HepG2 (cell line): ENCODE measurements around the gene GLDC. TPM values are rescaled to one million over a fixed set of nuclear protein-coding genes. Genes with fewer than 3 reads are reported as not detected.

Experiments used
- AHR ChIP-seq: IDR thresholded peaks from 2 replicates; pipeline ENCODE4 v1.6.1; 2018; ENCODE audit warnings: missing genetic modification reagents, missing compliant biosample characterization
- AKNA ChIP-seq: sonication (generic); formaldehyde crosslinking; IDR thresholded peaks from 2 replicates; pipeline ENCODE4 v1.4.0; 2020; ENCODE audit warnings: missing genetic modification reagents, borderline replicate concordance
- ARID3A ChIP-seq: IDR thresholded peaks from 2 replicates; pipeline ENCODE4 v1.6.1; 2012; ENCODE audit warnings: low read depth, low read length, improper control_type of control experiment
- CBFB ChIP-seq: sonication (generic); formaldehyde crosslinking; IDR thresholded peaks from 2 replicates; pipeline ENCODE4 v1.4.0; 2020; ENCODE audit warnings: missing genetic modification reagents
- CENPT ChIP-seq: sonication (generic); formaldehyde crosslinking; IDR thresholded peaks from 2 replicates; pipeline ENCODE4 v1.8.0; 2022; ENCODE audit warnings: low read depth, mild to moderate bottlenecking, moderate library complexity, missing genetic modification reagents
- EP300 ChIP-seq, 3 experiments: sonication (generic) in 1 of 3; formaldehyde crosslinking in 1 of 3; IDR thresholded peaks; 2 replicates each; pipeline versions ENCODE4 v1.5.1 to v1.6.1; 2011 to 2020; ENCODE audit warnings: low read depth in 2 of 3, low read length in 2 of 3, borderline replicate concordance in 1 of 3, improper control_type of control experiment in 1 of 3, mild to moderate bottlenecking in 1 of 3, missing genetic modification reagents in 1 of 3, moderate library complexity in 1 of 3
- FLYWCH1 ChIP-seq: sonication (generic); formaldehyde crosslinking; IDR thresholded peaks from 2 replicates; pipeline ENCODE4 v1.8.1; 2023; ENCODE audit warnings: mild to moderate bottlenecking, missing genetic modification reagents
- FUBP1 ChIP-seq: sonication (generic); formaldehyde crosslinking; IDR thresholded peaks from 2 replicates; pipeline ENCODE4 v1.5.1; 2020; ENCODE audit warnings: missing genetic modification reagents, mild to moderate bottlenecking, borderline replicate concordance
- HMG20B ChIP-seq: conservative IDR thresholded peaks from 2 replicates; pipeline ENCODE4 v1.6.1; 2016; ENCODE audit warnings: missing genetic modification reagents, missing compliant biosample characterization
- KDM6A ChIP-seq: IDR thresholded peaks from 2 replicates; pipeline ENCODE4 v1.6.1; 2016; ENCODE audit warnings: low read depth
- SRSF4 ChIP-seq: fragments of 200-400 bp; formaldehyde crosslinking; IDR thresholded peaks from one replicate; pipeline ENCODE4 v1.6.1; 2018; ENCODE audit warnings: mild to moderate bottlenecking, low read depth, low read length, moderate library complexity; ENCODE audit not compliant: poor library complexity, severe bottlenecking
- ZFAT ChIP-seq: sonication (generic); formaldehyde crosslinking; conservative IDR thresholded peaks from 2 replicates; pipeline ENCODE4 v1.8.1; 2023; ENCODE audit warnings: missing genetic modification reagents, inconsistent platforms
- ZNF329 ChIP-seq: sonication (generic); formaldehyde crosslinking; IDR thresholded peaks from 2 replicates; pipeline ENCODE4 v1.9.0; 2021; ENCODE audit warnings: low read depth, mild to moderate bottlenecking, missing genetic modification reagents
- ZNF484 ChIP-seq: sonication (generic); formaldehyde crosslinking; IDR thresholded peaks from 2 replicates; pipeline ENCODE4 v1.5.1; 2020; ENCODE audit warnings: mild to moderate bottlenecking, low read depth, missing genetic modification reagents, borderline replicate concordance
- ZNF788 ChIP-seq: sonication (generic); formaldehyde crosslinking; IDR thresholded peaks from 2 replicates; pipeline ENCODE4 v1.5.0; 2020; ENCODE audit warnings: mild to moderate bottlenecking, missing genetic modification reagents, borderline replicate concordance
- polyA plus RNA-seq, 8 experiments: library from polyadenylated mRNA; depleted of rRNA in 3 of 8; stranded (reverse) in 7 of 8; unstranded in 1 of 8; fragments of >200 nt; fragmentation: Illumina TruSeq in 4 of 8; extraction: Trizol in 4 of 8; gene quantifications; 2 replicates each; pipeline versions ENCODE4 v1.2.1 to v1.2.3, GENCODE V29; 2011 to 2016; ENCODE audit warnings: low read depth in 4 of 8, missing spikeins in 1 of 8, mixed read lengths in 1 of 8; ENCODE audit not compliant: insufficient read depth in 1 of 8
- total RNA-seq, 5 experiments: library from RNA; depleted of rRNA; stranded (reverse); fragments of >200 nt; fragmentation: Illumina TruSeq; extraction: Trizol; gene quantifications; 2 replicates each; pipeline ENCODE4 v1.2.3, GENCODE V29; 2016; ENCODE audit warnings: low read depth in 1 of 5

GLDC gene
- total and polyA plus RNA-seq, 2 of the 13 experiments (the other 11 are each of a cell fraction or from before 2014, with no cell fraction given) = 59.3 to 115 TPM

GRCh38 chr9:6645355-6646292, at the start of gene GLDC (continued):
- TF ChIP-seq SRSF4 (no peak), ARID3A (no peak), HMG20B (CRISPR knock-in tag) (0 out of 2 replicates have a peak, but pooled peaks have one; percentile 24), ZNF788 (CRISPR knock-in tag) (no peak), FLYWCH1 (CRISPR knock-in tag) (0 out of 2 replicates have a peak, but pooled peaks have one; percentile 40), ZFAT (no peak), CBFB (no peak), CENPT (0 out of 2 replicates have a peak, but pooled peaks have one; percentile 23), KDM6A (CRISPR knock-in tag) (no peak), AKNA (CRISPR knock-in tag) (no peak; the same call in 1 of the 2 replicates), ZNF329 (0 out of 2 replicates have a peak, but pooled peaks have one; percentile 23), ZNF484 (CRISPR knock-in tag) (no peak), AHR (CRISPR knock-in tag) (peak; percentile 51; the same call in 1 of the 2 replicates), EP300 (IDR thresholded peaks at IDR 0.05; ENCODE audit: low read depth in 2 of 2, low read length in 2 of 2) (no peak), EP300 (CRISPR knock-in tag; IDR thresholded peaks at IDR 0.05; ENCODE audit: borderline replicate concordance) (no peak), FUBP1 (CRISPR knock-in tag) (no peak)
